ENCODE measurements around the gene HHIPL2. TPM values are rescaled to one million over a fixed set of nuclear protein-coding genes. Genes with fewer than 3 reads are reported as not detected.
A peak's percentile ranks its signal among the peaks of the same experiment; 100 is the strongest.

The HHIPL2 gene
- total RNA-seq (under 1 TPM in 2 of 4 donors, not detected in 2; 0.14 to 0.53 TPM), polyA plus RNA-seq (0.57 TPM)
- long read RNA-seq, donor 1 = 0 reads
- long read RNA-seq, donor 2 = 0 reads
- long read RNA-seq, donor 3 = 0 reads
- long read RNA-seq, donor 4 = 0 reads

GRCh38 chr1:222547944-222548671 lies at the start of gene HHIPL2:
Gene HHIPL2, minus strand, starts transcription at chr1:222548104. Its CDS starts 60 bp downstream, at chr1:222548044.
- no peaks in the 10 kb centered on the region for H3K4me1 ChIP-seq (ENCODE audit: control insufficient read depth, insufficient read depth, low read length)
- 50% methylated on average over 8 of the region's 8 CpGs for WGBS
- no peaks in the 10 kb centered on the region for H3K27me3 ChIP-seq (ENCODE audit: control insufficient read depth, insufficient read depth)
- ATAC-seq (no peak), DNase-seq (no peak)
- H3K4me3 ChIP-seq (ENCODE audit: low read length) = no peak within 1 kb of the TSS
- intact Hi-C loops (cut with DNase I) = no loop called here
- no peaks in the 10 kb centered on the region for H3K9me3 ChIP-seq (ENCODE audit: control insufficient read depth, low read length)
- H3K27ac ChIP-seq (ENCODE audit: low read length) = no peak within 1 kb of the TSS

GRCh38 chr1:222596696-222597095 lies 48.8 kb upstream of the HHIPL2 start:
- WGBS = 82% methylated on average over 4 of the region's 4 CpGs
- Histone ChIP-seq H3K9me3 (ENCODE audit: control insufficient read depth, low read length) (no peaks in the 10 kb centered on the region), H3K4me3 (ENCODE audit: low read length) (no peak overlapping the region), H3K27ac (ENCODE audit: low read length) (no peak overlapping the region), H3K27me3 (ENCODE audit: control insufficient read depth, insufficient read depth) (no peaks in the 10 kb centered on the region), H3K4me1 (ENCODE audit: control insufficient read depth, insufficient read depth, low read length) (no peaks in the 10 kb centered on the region)
- no peak for DNase-seq
- intact Hi-C loops (cut with DNase I) = no loop called here
- no peak for ATAC-seq

- DNase-seq (no peak), ATAC-seq (no peak)
- Histone ChIP-seq H3K27me3 (ENCODE audit: control insufficient read depth, insufficient read depth) (no peaks in the 10 kb centered on the region), H3K27ac (ENCODE audit: low read length) (no peak overlapping the region), H3K4me1 (ENCODE audit: control insufficient read depth, insufficient read depth, low read length) (no peaks in the 10 kb centered on the region), H3K9me3 (ENCODE audit: control insufficient read depth, low read length) (no peaks in the 10 kb centered on the region), H3K4me3 (ENCODE audit: low read length) (no peak overlapping the region)
- WGBS = 87% methylated on average over 3 of the region's 3 CpGs
- intact Hi-C loops (cut with DNase I) = no loop called here
Observed at GRCh38 chr1:222594789-222595188, 46.9 kb upstream of the HHIPL2 start.

GRCh38 chr1:222592171-222592570 lies 44.3 kb upstream of the HHIPL2 start:
- ATAC-seq (no peak), DNase-seq (no peak)
- Histone ChIP-seq H3K27ac (ENCODE audit: low read length) (no peak overlapping the region), H3K9me3 (ENCODE audit: control insufficient read depth, low read length) (no peaks in the 10 kb centered on the region), H3K4me3 (ENCODE audit: low read length) (no peak overlapping the region), H3K27me3 (ENCODE audit: control insufficient read depth, insufficient read depth) (no peaks in the 10 kb centered on the region), H3K4me1 (ENCODE audit: control insufficient read depth, insufficient read depth, low read length) (peaks cover 3% of the 10 kb centered on the region)
- intact Hi-C loops (cut with DNase I) = no loop called here
- WGBS = 78% methylated on average over 3 of the region's 3 CpGs

- DNase-seq (peak; percentile 89 to 94 (median 93)), ATAC-seq (peak; percentile 97 to 99)
- under 1% methylated on average over 41 of the region's 41 CpGs for WGBS
- Histone ChIP-seq H3K9me3 (ENCODE audit: control insufficient read depth, low read length) (no peaks in the 10 kb centered on the region), H3K27ac (ENCODE audit: low read length) (peak within 1 kb of the TSS; percentile 80), H3K4me3 (ENCODE audit: low read length) (peak within 1 kb of the TSS; percentile 91), H3K4me1 (ENCODE audit: control insufficient read depth, insufficient read depth, low read length) (peaks cover 3% of the 10 kb centered on the region), H3K27me3 (ENCODE audit: control insufficient read depth, insufficient read depth) (no peaks in the 10 kb centered on the region)
- intact Hi-C loops (cut with DNase I) = no loop called here
Observed at GRCh38 chr1:222589462-222590302, 41.8 kb upstream of the HHIPL2 start, which contains the start of gene TAF1A. Gene TAF1A, minus strand, starts transcription at chr1:222589933.

- Histone ChIP-seq H3K27ac (ENCODE audit: low read length) (no peak overlapping the region), H3K4me1 (ENCODE audit: control insufficient read depth, insufficient read depth, low read length) (peaks cover 3% of the 10 kb centered on the region), H3K27me3 (ENCODE audit: control insufficient read depth, insufficient read depth) (no peaks in the 10 kb centered on the region), H3K9me3 (ENCODE audit: control insufficient read depth, low read length) (no peaks in the 10 kb centered on the region), H3K4me3 (ENCODE audit: low read length) (no peak overlapping the region)
- intact Hi-C loops (cut with DNase I) = no loop called here
- WGBS = 82% methylated on average over 1 of the region's 1 CpG
- ATAC-seq (no peak), DNase-seq (no peak)
Observed at GRCh38 chr1:222588135-222588534, 40.2 kb upstream of the HHIPL2 start.

GRCh38 chr1:222586842-222587241 lies 38.9 kb upstream of the HHIPL2 start:
- no peak for DNase-seq
- Histone ChIP-seq H3K4me1 (ENCODE audit: control insufficient read depth, insufficient read depth, low read length) (peaks cover 3% of the 10 kb centered on the region), H3K4me3 (ENCODE audit: low read length) (no peak overlapping the region), H3K27me3 (ENCODE audit: control insufficient read depth, insufficient read depth) (no peaks in the 10 kb centered on the region), H3K9me3 (ENCODE audit: control insufficient read depth, low read length) (no peaks in the 10 kb centered on the region), H3K27ac (ENCODE audit: low read length) (no peak overlapping the region)
- intact Hi-C loops (cut with DNase I) = no loop called here
- no peak for ATAC-seq
- 94% methylated on average over 2 of the region's 2 CpGs for WGBS

- Histone ChIP-seq H3K9me3 (ENCODE audit: control insufficient read depth, low read length) (no peaks in the 10 kb centered on the region), H3K27me3 (ENCODE audit: control insufficient read depth, insufficient read depth) (no peaks in the 10 kb centered on the region), H3K27ac (ENCODE audit: low read length) (no peak overlapping the region), H3K4me3 (ENCODE audit: low read length) (no peak overlapping the region), H3K4me1 (ENCODE audit: control insufficient read depth, insufficient read depth, low read length) (no peaks in the 10 kb centered on the region)
- DNase-seq (no peak), ATAC-seq (no peak)
- intact Hi-C loops (cut with DNase I) = no loop called here
- WGBS = 78% methylated on average over 5 of the region's 5 CpGs
Observed at GRCh38 chr1:222583079-222583478, 35.2 kb upstream of the HHIPL2 start.

GRCh38 chr1:222582099-222582774 lies 34.3 kb upstream of the HHIPL2 start:
- whole genome bisulfite sequencing = 85% methylated on average over 4 of the region's 4 CpGs
- Histone ChIP-seq H3K27ac (ENCODE audit: low read length) (no peak overlapping the region), H3K4me3 (ENCODE audit: low read length) (no peak overlapping the region), H3K27me3 (ENCODE audit: control insufficient read depth, insufficient read depth) (no peaks in the 10 kb centered on the region), H3K4me1 (ENCODE audit: control insufficient read depth, insufficient read depth, low read length) (no peaks in the 10 kb centered on the region), H3K9me3 (ENCODE audit: control insufficient read depth, low read length) (no peaks in the 10 kb centered on the region)
- intact Hi-C loops (cut with DNase I) = no loop called here
- DNase-seq (no peak), ATAC-seq (no peak)

GRCh38 chr1:222579316-222579715 lies 31.4 kb upstream of the HHIPL2 start:
- intact Hi-C loops (cut with DNase I) = no loop called here
- H3K27ac ChIP-seq (ENCODE audit: low read length) = no peak overlapping the region
- H3K9me3 ChIP-seq (ENCODE audit: control insufficient read depth, low read length) = no peaks in the 10 kb centered on the region
- no peak overlapping the region for H3K4me3 ChIP-seq (ENCODE audit: low read length)
- no peak for ATAC-seq
- H3K27me3 ChIP-seq (ENCODE audit: control insufficient read depth, insufficient read depth) = no peaks in the 10 kb centered on the region
- WGBS = 95% methylated on average over 3 of the region's 3 CpGs
- H3K4me1 ChIP-seq (ENCODE audit: control insufficient read depth, insufficient read depth, low read length) = no peaks in the 10 kb centered on the region
- no peak for DNase-seq

- DNase-seq = no peak
- 96% methylated on average over 1 of the region's 1 CpG for WGBS
- intact Hi-C loops (cut with DNase I) = no loop called here
Observed at GRCh38 chr1:222570837-222571236, 22.9 kb upstream of the HHIPL2 start.

More at GRCh38 chr1:222570837-222571236, 22.9 kb upstream of the HHIPL2 start:
- H3K4me3 ChIP-seq (ENCODE audit: low read length) = no peak overlapping the region
- no peaks in the 10 kb centered on the region for H3K4me1 ChIP-seq (ENCODE audit: control insufficient read depth, insufficient read depth, low read length)
- H3K9me3 ChIP-seq (ENCODE audit: control insufficient read depth, low read length) = no peaks in the 10 kb centered on the region
- no peak for ATAC-seq
- H3K27ac ChIP-seq (ENCODE audit: low read length) = no peak overlapping the region
- H3K27me3 ChIP-seq (ENCODE audit: control insufficient read depth, insufficient read depth) = no peaks in the 10 kb centered on the region

All from right cardiac atrium (tissue), 5 donors.